CD4-positive, CD25-positive, alpha-beta regulatory T cell (primary cell): ENCODE data around the gene MCRS1. TPM values are rescaled to one million over a fixed set of nuclear protein-coding genes. Genes with fewer than 3 reads are reported as not detected.

Experiments
- ATAC-seq, 2 donors: fragments of 150-1000 bp; cut with Tn5 transposase; one replicate each; pipeline ENCODE4 v1.10.0; 2021; ENCODE audit warnings: low read depth in 2 of 2, moderate number of reproducible peaks in 2 of 2, moderate library complexity in 1 of 2
- DNase-seq, 3 donors: peaks; one replicate each; pipeline versions ENCODE4 v3.0.0 to v3.0.0-alpha.2; 2012 to 2022; ENCODE audit warnings: mixed read lengths in 1 of 3
- H3K27ac ChIP-seq: one replicate; pipeline ENCODE4 v1.7.0; 2013; ENCODE audit warnings: mild to moderate bottlenecking, low read length; ENCODE audit not compliant: insufficient read depth, poor library complexity, severe bottlenecking
- H3K27me3 ChIP-seq: one replicate; pipeline ENCODE4 v1.7.0; 2013; ENCODE audit warnings: low read length; ENCODE audit not compliant: control insufficient read depth, insufficient read depth
- H3K36me3 ChIP-seq: one replicate; pipeline ENCODE4 v1.7.0; 2013; ENCODE audit warnings: mild to moderate bottlenecking, low read length, moderate library complexity; ENCODE audit not compliant: control insufficient read depth, insufficient read depth
- H3K4me1 ChIP-seq: 2 replicates; pipeline ENCODE4 v1.7.0; 2013; ENCODE audit warnings: mild to moderate bottlenecking, low read length; ENCODE audit not compliant: insufficient read depth, control insufficient read depth, poor library complexity, severe bottlenecking
- H3K4me3 ChIP-seq: one replicate; pipeline ENCODE4 v1.7.0; 2013; ENCODE audit warnings: low read depth, mild to moderate bottlenecking, low read length, moderate library complexity
- H3K9me3 ChIP-seq, 2 experiments: 1 replicate in 1 of 2; 2 replicates in 1 of 2; pipeline ENCODE4 v1.7.0; 2013; ENCODE audit warnings: low read length in 2 of 2, mild to moderate bottlenecking in 1 of 2, moderate library complexity in 1 of 2; ENCODE audit not compliant: control insufficient read depth in 2 of 2
- H3K27ac Mint-ChIP-seq, 3 donors: one replicate each; pipeline ENCODE4 v1.8.0; 2020 to 2022; ENCODE audit warnings: mild to moderate bottlenecking in 3 of 3, mixed read lengths in 3 of 3, moderate library complexity in 2 of 3
- H3K27me3 Mint-ChIP-seq: one replicate; pipeline ENCODE4 v1.8.0; 2022; ENCODE audit warnings: mild to moderate bottlenecking, mixed read lengths
- H3K36me3 Mint-ChIP-seq: one replicate; pipeline ENCODE4 v1.8.0; 2020; ENCODE audit warnings: mixed read lengths
- H3K4me1 Mint-ChIP-seq, 4 donors: one replicate each; pipeline ENCODE4 v1.8.0; 2020 to 2022; ENCODE audit warnings: mixed read lengths in 4 of 4, mild to moderate bottlenecking in 1 of 4
- H3K4me3 Mint-ChIP-seq, 4 donors: one replicate each; pipeline ENCODE4 v1.8.0; 2020 to 2022; ENCODE audit warnings: mild to moderate bottlenecking in 4 of 4, mixed read lengths in 4 of 4, moderate library complexity in 3 of 4
- H3K9me3 Mint-ChIP-seq, 7 donors: one replicate each; pipeline ENCODE4 v1.8.0; 2020 to 2022; ENCODE audit warnings: mixed read lengths in 7 of 7, mild to moderate bottlenecking in 3 of 7, moderate library complexity in 2 of 7
- polyA plus RNA-seq, 4 donors: library from polyadenylated mRNA; unstranded; fragments of 300-500 nt; fragmentation: Illumina TruSeq; gene quantifications; one replicate each; pipeline ENCODE4 v1.2.3, GENCODE V29; 2021
- total RNA-seq: library from RNA; stranded (reverse); gene quantifications from one replicate; pipeline ENCODE4 v1.2.3, GENCODE V29; 2022

MCRS1 gene
- total and polyA plus RNA-seq, 5 donors from 2014 or later, result 62.8 to 81.0 (median 72.7) TPM

DNA sequence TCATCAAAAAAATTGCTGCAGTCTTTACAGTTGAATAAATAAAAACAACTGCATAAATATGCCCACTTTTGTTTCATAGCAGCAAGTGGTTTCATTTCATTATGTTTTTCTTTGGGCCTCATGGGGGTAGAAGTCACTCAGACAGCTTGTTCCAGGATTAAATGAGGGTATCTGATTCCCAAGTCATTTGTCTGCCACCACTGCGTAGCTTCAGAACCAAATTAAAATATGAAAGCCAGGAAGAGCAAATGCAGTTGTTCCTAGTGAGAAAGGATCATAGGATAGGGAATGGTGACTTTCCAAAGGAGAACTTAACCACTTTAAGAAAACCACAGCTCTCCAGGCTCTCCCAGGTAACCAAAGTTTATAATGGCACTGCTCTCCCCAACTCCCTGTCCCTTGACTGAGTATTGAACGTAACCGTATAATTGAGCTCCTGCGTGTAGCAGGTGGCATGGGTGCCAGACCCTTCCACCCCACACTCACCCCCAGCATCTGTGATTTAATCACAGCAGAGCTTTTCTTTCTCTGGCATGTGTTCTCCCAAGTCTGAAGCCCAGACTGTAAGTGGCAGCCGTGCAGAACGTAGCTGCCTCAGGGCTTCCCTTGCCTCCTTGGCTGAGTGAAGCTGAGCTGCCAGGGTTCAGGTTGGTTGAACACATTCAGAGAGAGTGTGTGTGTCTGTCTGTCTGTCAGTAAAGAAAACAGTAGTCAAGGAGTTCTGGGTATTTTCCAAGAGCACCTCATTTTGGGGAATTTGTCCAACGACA lies 40.4 kb downstream of the MCRS1 start:
- H3K27ac ChIP-seq, result no peak overlapping the region
- peaks cover 7% of the 10 kb centered on the region for H3K36me3 ChIP-seq
- Mint-ChIP-seq H3K4me3 (no peak overlapping the region), H3K36me3 (peaks cover 26% of the 10 kb centered on the region), H3K9me3 (no peaks in the 10 kb centered on the region), H3K27me3 (no peaks in the 10 kb centered on the region), H3K27ac (no peak overlapping the region), H3K4me1 (no peaks in the 10 kb centered on the region)
- ATAC-seq (no peak), DNase-seq (no peak)
- H3K9me3 ChIP-seq, result no peaks in the 10 kb centered on the region
- H3K4me1 ChIP-seq, result no peaks in the 10 kb centered on the region
- H3K27me3 ChIP-seq, result no peaks in the 10 kb centered on the region
- no peak overlapping the region for H3K4me3 ChIP-seq

DNA sequence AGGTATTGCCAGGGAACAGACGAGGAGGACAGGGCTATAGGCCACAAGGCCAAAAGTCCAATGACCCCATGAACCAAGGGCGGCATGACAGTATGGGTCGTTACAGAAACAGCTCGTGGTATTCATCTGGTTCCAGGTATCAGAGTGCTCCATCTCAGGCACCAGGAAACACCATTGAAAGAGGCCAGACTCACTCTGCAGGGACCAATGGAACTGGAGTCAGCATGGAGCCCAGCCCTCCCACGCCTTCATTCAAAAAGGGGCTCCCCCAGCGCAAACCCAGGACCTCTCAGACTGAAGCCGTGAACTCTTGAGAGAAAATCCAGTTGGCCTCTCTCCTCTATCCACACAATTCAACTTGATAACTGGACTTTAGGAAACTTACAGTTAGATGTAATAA lies 42.0 kb downstream of the MCRS1 start:
- Mint-ChIP-seq H3K36me3 (peaks cover 27% of the 10 kb centered on the region), H3K27ac (no peak overlapping the region), H3K4me3 (no peak overlapping the region), H3K4me1 (no peaks in the 10 kb centered on the region), H3K27me3 (no peaks in the 10 kb centered on the region), H3K9me3 (no peaks in the 10 kb centered on the region)
- peaks cover 7% of the 10 kb centered on the region for H3K36me3 ChIP-seq
- H3K9me3 ChIP-seq, result no peaks in the 10 kb centered on the region
- ATAC-seq (no peak), DNase-seq (no peak)
- no peak overlapping the region for H3K27ac ChIP-seq
- H3K27me3 ChIP-seq, result no peaks in the 10 kb centered on the region
- H3K4me1 ChIP-seq, result no peaks in the 10 kb centered on the region
- no peak overlapping the region for H3K4me3 ChIP-seq

DNA sequence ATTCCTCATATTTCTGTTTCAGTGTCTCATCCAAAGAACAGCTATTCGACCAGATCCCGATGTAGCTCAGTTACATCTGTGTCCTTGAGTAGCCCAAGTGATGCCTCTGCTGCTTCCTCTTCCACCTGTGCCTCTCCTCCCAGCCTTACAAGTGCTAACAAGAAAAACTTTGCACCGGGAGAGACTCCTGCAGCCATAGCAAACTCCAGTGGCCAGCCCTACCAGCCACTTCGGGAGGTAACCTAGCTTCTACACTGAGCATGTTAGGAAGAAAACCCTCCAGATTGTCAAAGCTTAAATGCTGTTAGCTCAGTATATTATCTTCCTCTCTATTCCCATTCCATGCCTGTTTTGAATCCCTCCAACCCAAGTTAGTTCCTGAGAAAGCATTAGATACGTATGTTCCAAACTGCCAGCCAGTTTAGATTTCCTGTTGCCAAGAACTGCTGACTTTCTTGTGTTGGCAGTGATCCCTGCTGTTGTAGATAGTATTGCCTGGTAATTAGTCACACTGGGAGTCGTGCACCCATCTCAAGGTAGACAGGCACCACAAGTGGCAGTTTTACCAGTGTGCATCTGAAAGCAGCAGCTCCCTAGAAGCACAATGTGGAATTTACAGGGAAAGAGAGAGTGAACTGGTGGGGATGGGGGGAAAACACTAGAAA lies 43.1 kb downstream of the MCRS1 start:
- no peak overlapping the region for H3K27ac Mint-ChIP-seq
- ATAC-seq (no peak), DNase-seq (no peak)
- H3K27me3 Mint-ChIP-seq, result no peaks in the 10 kb centered on the region
- Histone ChIP-seq H3K4me1 (no peaks in the 10 kb centered on the region), H3K9me3 (no peaks in the 10 kb centered on the region), H3K27ac (no peak overlapping the region), H3K4me3 (no peak overlapping the region), H3K27me3 (no peaks in the 10 kb centered on the region), H3K36me3 (peaks cover 7% of the 10 kb centered on the region)
- H3K36me3 Mint-ChIP-seq, result peaks cover 30% of the 10 kb centered on the region
- H3K9me3 Mint-ChIP-seq, result no peaks in the 10 kb centered on the region
- H3K4me1 Mint-ChIP-seq, result no peaks in the 10 kb centered on the region
- H3K4me3 Mint-ChIP-seq, result no peak overlapping the region

DNA sequence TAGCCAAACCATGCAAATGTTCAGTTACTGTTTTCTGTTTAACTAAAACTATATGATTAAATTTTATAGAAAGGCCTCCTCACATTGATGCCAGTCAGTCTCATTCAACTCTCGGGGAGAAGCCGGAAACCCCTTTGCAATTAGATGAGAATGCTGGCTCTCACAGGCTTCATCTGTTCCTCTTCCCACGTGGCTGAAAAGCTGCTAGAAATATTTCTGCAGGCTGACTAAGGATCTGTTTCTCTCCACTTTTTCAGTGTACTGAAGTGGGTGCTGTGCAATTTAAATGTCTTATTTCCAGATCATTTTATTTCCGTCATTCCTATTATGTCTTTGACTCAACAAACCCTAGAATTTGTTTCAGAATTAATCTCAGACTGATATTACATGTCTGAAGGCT lies 46.6 kb downstream of the MCRS1 start:
- H3K4me1 ChIP-seq, result no peaks in the 10 kb centered on the region
- Mint-ChIP-seq H3K4me3 (no peak overlapping the region), H3K27ac (no peak overlapping the region), H3K9me3 (no peaks in the 10 kb centered on the region), H3K36me3 (peaks cover 27% of the 10 kb centered on the region), H3K27me3 (no peaks in the 10 kb centered on the region), H3K4me1 (no peaks in the 10 kb centered on the region)
- no peak for ATAC-seq
- no peaks in the 10 kb centered on the region for H3K27me3 ChIP-seq
- no peak overlapping the region for H3K4me3 ChIP-seq
- H3K36me3 ChIP-seq, result peaks cover 7% of the 10 kb centered on the region
- no peak for DNase-seq
- no peak overlapping the region for H3K27ac ChIP-seq
- H3K9me3 ChIP-seq, result no peaks in the 10 kb centered on the region

DNA sequence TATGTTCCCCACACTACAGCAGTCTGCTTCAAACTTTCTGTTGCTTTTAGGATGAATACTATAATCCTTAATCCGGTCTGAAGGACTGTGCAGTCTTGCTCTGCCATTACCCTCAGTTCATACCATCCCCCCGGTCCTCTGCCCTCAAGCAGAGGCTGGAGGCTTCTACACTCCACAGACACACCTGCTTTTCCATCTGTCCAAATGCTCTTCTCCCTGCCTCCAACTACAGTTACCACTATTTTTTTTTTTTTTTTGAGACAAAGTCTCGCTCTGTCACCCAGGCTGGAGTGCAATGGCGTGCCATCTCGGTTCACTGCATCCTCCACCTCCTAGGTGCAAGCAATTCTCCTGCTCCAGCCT lies 48.4 kb downstream of the MCRS1 start:
- Mint-ChIP-seq H3K4me3 (no peak overlapping the region), H3K9me3 (no peaks in the 10 kb centered on the region), H3K4me1 (no peaks in the 10 kb centered on the region), H3K27me3 (no peaks in the 10 kb centered on the region), H3K36me3 (peaks cover 10% of the 10 kb centered on the region), H3K27ac (no peak overlapping the region)
- ATAC-seq (no peak), DNase-seq (no peak)
- Histone ChIP-seq H3K4me1 (no peaks in the 10 kb centered on the region), H3K9me3 (no peaks in the 10 kb centered on the region), H3K27ac (no peak overlapping the region), H3K27me3 (no peaks in the 10 kb centered on the region), H3K36me3 (no peaks in the 10 kb centered on the region), H3K4me3 (no peak overlapping the region)

DNA sequence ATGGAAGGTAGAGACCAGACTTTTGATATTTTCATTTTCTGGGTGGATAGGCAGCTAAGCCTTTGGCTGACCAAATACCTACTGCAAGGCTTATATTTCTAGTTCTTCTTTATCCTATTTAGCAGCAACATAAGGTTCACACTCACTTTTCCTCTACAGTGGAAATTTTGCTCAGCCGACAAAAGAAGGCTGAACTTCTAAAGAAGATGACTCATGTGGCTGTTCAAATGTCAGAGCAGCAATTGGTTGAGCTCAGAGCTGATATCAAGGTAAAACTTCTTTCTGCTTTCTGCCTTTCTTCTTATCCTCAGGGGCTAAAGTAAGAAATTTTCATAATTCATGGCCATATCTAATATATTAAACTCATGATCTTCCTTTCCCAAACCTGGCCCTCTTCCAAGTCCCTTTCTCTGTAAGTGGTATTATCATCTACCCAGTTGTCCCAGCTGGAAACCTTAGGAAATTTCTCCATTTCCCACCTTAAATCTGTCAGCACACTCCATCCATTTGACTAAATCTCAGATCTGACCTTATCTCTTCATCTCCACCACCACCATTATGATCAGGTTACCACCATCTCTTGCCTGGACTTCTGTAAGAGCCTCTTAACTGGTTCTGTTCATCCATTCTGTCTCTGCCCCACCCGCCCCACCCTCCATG lies 48.9 kb downstream of the MCRS1 start:
- Mint-ChIP-seq H3K9me3 (no peaks in the 10 kb centered on the region), H3K27ac (no peak overlapping the region), H3K27me3 (no peaks in the 10 kb centered on the region), H3K36me3 (peaks cover 10% of the 10 kb centered on the region), H3K4me1 (no peaks in the 10 kb centered on the region), H3K4me3 (no peak overlapping the region)
- Histone ChIP-seq H3K36me3 (no peaks in the 10 kb centered on the region), H3K4me3 (no peak overlapping the region), H3K27me3 (no peaks in the 10 kb centered on the region), H3K27ac (no peak overlapping the region), H3K4me1 (no peaks in the 10 kb centered on the region), H3K9me3 (no peaks in the 10 kb centered on the region)
- ATAC-seq, result no peak
- no peak for DNase-seq

DNA sequence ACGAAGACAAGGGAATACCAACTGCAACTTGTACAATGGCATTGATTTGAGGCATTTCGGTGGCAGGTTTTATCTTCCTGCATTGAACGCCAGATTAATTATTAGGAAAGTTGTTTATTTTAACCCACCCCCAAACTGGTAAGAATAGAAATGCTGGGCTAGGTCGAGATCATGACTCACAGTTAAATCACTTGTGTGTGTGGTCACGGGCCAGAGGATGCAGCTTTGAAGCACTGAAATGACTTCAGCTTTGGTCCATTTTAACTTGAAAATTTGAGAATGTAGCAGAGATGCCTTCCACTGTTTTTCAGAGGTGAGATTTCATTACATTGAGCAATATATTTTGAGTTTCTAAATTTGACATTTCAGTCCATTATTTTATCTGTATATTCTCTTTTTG lies 52.7 kb downstream of the MCRS1 start:
- Mint-ChIP-seq H3K27ac (no peak overlapping the region), H3K27me3 (no peaks in the 10 kb centered on the region)

More for the DNA sequence above, 52.7 kb downstream of the MCRS1 start:
- ATAC-seq, result no peak
- Histone ChIP-seq H3K27ac (no peak overlapping the region), H3K36me3 (no peaks in the 10 kb centered on the region), H3K4me1 (no peaks in the 10 kb centered on the region), H3K9me3 (no peaks in the 10 kb centered on the region), H3K27me3 (no peaks in the 10 kb centered on the region), H3K4me3 (no peak overlapping the region)
- H3K4me3 Mint-ChIP-seq, result no peak overlapping the region
- no peaks in the 10 kb centered on the region for H3K4me1 Mint-ChIP-seq
- H3K36me3 Mint-ChIP-seq, result peaks cover under 1% of the 10 kb centered on the region
- no peak for DNase-seq
- no peaks in the 10 kb centered on the region for H3K9me3 Mint-ChIP-seq
